DMS153 treated with DMSO at 0.1 percent for 48 hours (cell line): ENCODE measurements around the gene SUN3.
"Not testable (repeated sequence)": the region's sequence is repeated elsewhere in the genome, so short reads cannot be mapped to it uniquely, and the experiment has no call there.

ENCODE experiments used
- DNase-seq: peaks from one replicate; lab custom pipeline; 2025; ENCODE audit not compliant: unreplicated experiment; lab: John Stamatoyannopoulos, UW

The SUN3 gene

GRCh38 chr7:47946581-47947354 is 82.1 kb downstream of the SUN3 start:
- DNase-seq, result no peak

DNA sequence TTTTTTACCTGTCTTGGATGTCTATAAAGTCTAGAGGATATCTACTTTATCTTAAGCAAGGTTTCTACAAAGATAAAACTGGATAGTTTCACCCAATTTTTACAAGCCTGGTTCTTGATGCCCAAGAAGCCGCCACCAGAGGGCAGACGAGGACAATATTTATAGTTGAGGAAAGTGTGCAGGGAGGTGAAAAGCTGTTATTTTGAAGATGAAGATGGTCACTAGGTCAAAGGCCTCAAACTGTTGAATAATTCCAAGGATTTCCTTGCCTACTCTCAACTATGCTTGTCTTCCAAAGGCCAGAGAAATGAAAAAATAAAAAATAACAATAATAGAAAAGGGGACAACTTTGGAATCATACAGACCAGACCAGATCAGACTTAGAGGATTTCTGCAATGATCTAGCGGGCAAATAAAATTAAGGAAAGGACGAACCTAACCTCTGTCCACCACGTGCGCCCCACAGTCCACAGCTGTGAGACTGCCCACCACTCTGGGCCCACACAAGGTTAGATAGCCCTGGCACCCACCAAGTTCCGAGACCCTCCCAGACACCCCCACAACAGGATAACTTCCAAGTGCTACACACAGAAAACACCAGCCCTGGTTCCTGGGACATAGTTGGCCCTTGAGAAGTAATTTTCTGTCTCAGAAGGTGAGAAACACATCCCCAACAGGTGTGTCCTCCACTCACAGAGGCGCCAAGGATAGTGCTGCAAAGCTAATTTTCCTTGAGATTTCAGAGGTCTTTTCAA is 83.5 kb downstream of the SUN3 start:
- DNase-seq, result peak; percentile 37

- no peak for DNase-seq
Measured at GRCh38 chr7:47944536-47945260, 84.2 kb downstream of the SUN3 start.

DNA sequence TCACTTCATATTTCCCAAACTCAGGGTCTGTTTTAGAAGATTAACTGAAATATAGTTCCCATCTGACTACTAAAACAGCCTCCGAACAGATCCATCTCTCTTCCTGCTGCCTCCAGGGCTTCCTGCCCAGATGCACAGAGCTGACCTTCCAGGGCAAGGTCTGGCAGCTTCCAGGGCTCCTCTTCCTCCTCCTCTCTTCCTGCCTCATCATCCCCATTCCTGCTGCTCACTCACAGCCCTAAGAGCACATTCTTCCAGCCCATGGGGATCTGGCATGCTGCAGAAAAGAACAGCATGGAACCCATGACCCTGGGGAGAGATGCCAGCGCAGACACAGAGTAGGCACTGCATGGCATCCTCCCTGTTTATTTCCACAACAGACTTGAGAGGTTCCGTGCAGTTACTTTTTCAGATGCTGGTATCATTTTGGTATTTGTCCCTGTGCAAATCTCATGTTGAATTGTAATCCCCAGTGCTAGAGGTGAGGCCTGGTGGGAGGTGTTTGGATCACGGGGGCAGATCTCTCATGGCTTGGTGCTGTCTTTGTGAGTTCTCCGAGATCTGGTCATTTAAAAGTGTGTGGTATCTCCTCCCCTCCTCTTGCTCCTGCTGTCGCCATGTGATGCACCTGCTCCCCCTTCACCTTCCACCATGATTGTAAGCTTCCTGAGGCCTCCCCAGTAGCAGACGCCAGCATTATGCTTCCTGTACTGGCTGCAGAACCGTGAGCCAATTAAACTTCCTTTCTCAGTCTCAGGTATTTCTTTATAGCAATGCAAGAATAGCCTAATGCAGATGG is 85.0 kb downstream of the SUN3 start:
- DNase-seq, result no peak

DNA sequence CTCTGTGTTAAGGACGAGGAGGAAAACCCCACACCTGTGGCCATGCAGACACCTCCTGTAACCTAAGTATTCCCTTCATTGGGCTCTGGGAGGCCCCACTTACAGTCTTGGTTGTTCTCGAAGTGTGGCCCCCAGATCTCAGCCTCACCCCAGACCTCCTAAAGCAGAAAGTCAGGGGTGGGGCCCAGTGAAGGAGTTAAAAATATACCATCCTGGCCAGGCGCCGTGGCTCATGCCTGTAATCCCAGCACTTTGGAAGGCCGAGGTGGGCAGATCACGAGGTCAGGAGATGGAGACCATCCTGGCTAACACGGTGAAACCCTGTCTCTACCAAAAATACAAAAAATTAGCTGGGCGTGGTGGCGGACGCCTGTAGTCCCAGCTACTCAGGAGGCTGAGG is 86.3 kb downstream of the SUN3 start:
- DNase-seq, result not testable (repeated sequence)

DNA sequence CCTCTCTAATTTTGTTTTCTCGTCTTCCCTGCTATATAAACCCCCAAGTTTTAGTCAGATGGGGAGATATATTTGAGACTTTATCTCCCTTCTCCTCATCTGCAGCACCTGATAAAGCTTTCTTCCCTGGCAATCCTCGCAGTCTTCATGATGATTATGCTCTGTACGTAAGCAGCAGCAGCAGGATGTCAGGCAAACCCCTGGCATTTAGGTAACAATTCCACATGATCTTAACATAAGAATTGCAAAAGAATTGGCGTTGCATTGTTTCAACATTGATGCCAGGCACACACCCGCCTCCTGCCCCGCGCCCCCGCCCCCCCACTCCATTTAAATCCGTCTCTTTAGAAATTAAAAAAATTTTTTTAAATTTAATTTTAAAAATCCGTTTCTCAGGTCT is 86.8 kb downstream of the SUN3 start:
- DNase-seq, result no peak

- DNase-seq, result no peak
Measured at GRCh38 chr7:47941136-47941844, 87.6 kb downstream of the SUN3 start.

DNA sequence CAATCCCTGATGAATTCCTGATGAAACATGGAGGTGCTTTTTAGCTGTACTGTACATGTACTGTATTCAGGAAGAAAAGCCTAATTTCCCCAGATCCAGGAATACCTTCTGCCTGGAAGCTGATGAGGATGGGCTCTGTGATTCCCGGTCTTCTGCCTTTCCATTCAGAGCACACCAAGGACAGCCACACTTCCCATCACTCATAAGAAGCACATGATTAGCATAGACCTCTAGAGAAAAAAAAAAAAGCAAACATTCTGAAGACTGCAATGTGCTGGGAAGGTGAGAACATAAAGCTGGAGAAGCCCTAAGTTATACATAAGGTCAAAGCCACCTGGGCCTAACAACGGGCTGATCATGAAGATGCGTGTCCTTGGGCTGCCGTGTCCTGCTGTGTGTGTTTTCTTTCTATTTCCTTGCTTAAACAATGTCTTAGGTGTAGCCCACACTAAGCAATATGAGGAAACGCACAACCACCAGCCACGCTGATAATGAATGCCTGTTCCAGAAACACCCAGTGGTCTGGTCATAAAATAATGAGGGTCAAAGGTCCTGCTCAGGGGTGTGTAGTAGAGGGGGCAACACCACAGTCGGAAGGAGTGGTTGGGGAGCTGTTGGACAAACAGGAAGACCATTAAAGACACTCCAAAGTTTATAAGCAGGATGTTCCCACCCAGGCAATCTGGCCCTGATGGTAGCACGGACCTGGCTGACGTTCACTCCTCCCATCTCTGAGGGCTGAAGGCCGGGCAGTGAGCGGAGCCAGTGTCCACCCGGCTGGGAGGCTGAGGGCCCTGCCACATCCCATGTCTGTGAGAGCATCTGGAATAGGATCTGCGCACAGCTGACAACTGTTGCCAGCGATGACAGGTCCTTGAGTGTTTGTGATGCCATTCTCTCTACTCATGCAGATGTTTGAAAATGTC is 88.6 kb downstream of the SUN3 start:
- no peak for DNase-seq

- DNase-seq, result no peak
Measured at GRCh38 chr7:47939425-47940036, 89.4 kb downstream of the SUN3 start.

GRCh38 chr7:47938574-47939165 is 90.2 kb downstream of the SUN3 start:
- no peak for DNase-seq

GRCh38 chr7:47937711-47938573 is 91.0 kb downstream of the SUN3 start:
- DNase-seq, result no peak
